Measurements from ENCODE around the gene PARN. TPM values are rescaled to one million over a fixed set of nuclear protein-coding genes. Genes with fewer than 3 reads are reported as not detected.

The PARN gene
- 33.6 to 45.6 TPM (median 40.6 TPM) in 5 replicates for total RNA-seq (2022; extraction: Qiagen RNA extraction; ENCODE audit: low read depth)

GRCh38 chr16:14629919-14630619 is at the start of gene PARN:
PARN (minus strand) TSS chr16:14630260; CDS start chr16:14630125, 135 bp downstream.

GRCh38 chr16:14632693-14633569 is 2.9 kb upstream of the PARN start, which contains the start of gene BFAR:
BFAR (plus strand) TSS chr16:14632951; CDS start chr16:14644347, 11,396 bp downstream.

Other genes starting within 250 kb of the PARN start
- 102 to 131 TPM (median 108 TPM) in 5 replicates for gene BFAR, start 2.7 kb upstream of the PARN start, total RNA-seq (2022; extraction: Qiagen RNA extraction; ENCODE audit: low read depth)
- gene PLA2G10, start 64.0 kb upstream of the PARN start, total RNA-seq (2022; extraction: Qiagen RNA extraction; ENCODE audit: low read depth): 0.38 to 0.41 TPM (median 0.39 TPM) in 3 of 5 replicates, not detected in the others
- gene NPIPA3, start 73.2 kb upstream of the PARN start, total RNA-seq (2022; extraction: Qiagen RNA extraction; ENCODE audit: low read depth): 1.3 to 2.3 TPM (median 1.8 TPM) in 5 replicates
- gene NPIPA2, start 112.3 kb upstream of the PARN start, total RNA-seq (2022; extraction: Qiagen RNA extraction; ENCODE audit: low read depth): 0.84 to 2.0 TPM (median 1.3 TPM) in 5 replicates
- gene NOMO1, start 203.5 kb upstream of the PARN start, total RNA-seq (2022; extraction: Qiagen RNA extraction; ENCODE audit: low read depth): 93.6 to 105 TPM (median 99.3 TPM) in 5 replicates